ENCODE data around the gene CAMK1G. TPM values are rescaled to one million over a fixed set of nuclear protein-coding genes. Genes with fewer than 3 reads are reported as not detected.

CAMK1G gene
- total and polyA plus RNA-seq, 3 donors from 2014 or later, result 1.1 to 2.0 (median 1.4) TPM

DNA sequence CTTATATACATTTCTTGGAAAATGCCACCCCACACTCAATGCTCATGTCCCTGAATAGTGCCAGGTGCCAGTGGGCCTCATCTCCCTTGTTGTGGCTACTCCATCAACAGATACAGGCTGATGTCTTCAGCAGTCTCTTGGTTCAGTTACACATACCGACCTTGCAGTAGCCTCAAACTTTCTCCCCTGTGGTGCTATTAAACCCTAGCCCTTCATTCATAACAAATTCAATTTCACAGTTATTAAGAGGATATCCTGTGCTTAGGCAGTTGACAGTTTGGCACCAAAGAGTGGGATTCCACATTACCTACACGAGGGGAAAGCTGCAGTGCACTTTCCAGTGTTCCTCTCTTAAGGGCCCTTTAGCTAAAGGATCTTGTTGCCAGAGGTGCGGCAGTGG is 35.9 kb upstream of the CAMK1G start:
- WGBS, 2 donors, result 71 to 82% methylated on average over 3 of the region's 3 CpGs

DNA sequence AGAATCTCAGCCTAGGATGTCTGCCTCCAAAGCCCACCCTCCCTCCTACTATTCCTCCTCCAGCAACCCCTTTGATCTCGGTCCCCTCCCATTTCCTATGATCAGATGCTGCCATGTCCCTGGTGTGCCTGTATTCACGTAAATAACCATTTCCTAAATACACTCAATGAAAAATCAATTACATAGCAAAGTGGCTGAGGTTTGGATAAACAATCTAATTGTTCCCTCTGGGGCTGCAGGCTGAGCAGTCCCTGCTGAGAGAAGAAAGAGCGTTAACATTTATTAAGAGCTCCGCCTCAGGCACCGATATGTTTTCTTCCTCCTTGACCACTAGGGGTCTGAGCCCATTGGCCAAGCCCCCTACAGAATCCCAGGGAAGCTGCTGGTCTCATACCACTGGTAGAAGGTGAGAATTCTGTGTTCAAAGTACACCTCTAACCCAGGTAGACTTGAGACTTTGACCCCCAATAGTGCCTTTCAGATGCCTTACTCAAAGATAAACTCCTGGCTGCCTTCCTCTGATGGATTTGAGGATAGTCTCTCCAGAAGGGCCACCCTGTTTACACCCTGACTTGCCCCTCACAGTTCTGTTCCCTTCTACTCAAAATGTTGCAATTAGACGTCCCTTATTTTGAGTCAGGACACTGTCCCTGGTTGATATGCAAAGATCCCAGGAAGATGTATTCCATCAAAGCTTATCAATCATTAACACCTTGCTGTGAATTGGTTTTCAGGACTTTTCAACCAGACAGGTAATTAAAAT is 33.9 kb upstream of the CAMK1G start:
- Histone ChIP-seq H3K27me3 (no peaks in the 10 kb centered on the region), H3K36me3 (ENCODE audit: low read depth, missing control alignments) (no peaks in the 10 kb centered on the region), H3K4me1 (no peaks in the 10 kb centered on the region), H3K27ac (no peak overlapping the region), H3K9me3 (no peaks in the 10 kb centered on the region), H3K4me3 (no peak overlapping the region)
- no peak for DNase-seq
- intact Hi-C loops (cut with DNase I; ENCODE audit: low total_unique reads), result no loop called here
- WGBS, 2 donors, result 53% methylated on average over 6 of the region's 6 CpGs
- TF ChIP-seq, protein P1, sequence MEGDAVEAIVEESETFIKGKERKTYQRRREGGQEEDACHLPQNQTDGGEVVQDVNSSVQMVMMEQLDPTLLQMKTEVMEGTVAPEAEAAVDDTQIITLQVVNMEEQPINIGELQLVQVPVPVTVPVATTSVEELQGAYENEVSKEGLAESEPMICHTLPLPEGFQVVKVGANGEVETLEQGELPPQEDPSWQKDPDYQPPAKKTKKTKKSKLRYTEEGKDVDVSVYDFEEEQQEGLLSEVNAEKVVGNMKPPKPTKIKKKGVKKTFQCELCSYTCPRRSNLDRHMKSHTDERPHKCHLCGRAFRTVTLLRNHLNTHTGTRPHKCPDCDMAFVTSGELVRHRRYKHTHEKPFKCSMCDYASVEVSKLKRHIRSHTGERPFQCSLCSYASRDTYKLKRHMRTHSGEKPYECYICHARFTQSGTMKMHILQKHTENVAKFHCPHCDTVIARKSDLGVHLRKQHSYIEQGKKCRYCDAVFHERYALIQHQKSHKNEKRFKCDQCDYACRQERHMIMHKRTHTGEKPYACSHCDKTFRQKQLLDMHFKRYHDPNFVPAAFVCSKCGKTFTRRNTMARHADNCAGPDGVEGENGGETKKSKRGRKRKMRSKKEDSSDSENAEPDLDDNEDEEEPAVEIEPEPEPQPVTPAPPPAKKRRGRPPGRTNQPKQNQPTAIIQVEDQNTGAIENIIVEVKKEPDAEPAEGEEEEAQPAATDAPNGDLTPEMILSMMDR (IDR thresholded peaks at IDR 0.05), result no peak
- no peak for TF ChIP-seq POLR2A (IDR thresholded peaks at IDR 0.05)

More for the DNA sequence above, 35.9 kb upstream of the CAMK1G start:
- Histone ChIP-seq H3K36me3 (ENCODE audit: low read depth, missing control alignments) (no peaks in the 10 kb centered on the region), H3K27ac (no peak overlapping the region), H3K27me3 (no peaks in the 10 kb centered on the region), H3K9me3 (no peaks in the 10 kb centered on the region), H3K4me1 (no peaks in the 10 kb centered on the region), H3K4me3 (no peak overlapping the region)
- intact Hi-C loops (cut with DNase I; ENCODE audit: low total_unique reads), result no loop called here
- no peak for DNase-seq
- TF ChIP-seq POLR2A (IDR thresholded peaks at IDR 0.05), result no peak
- TF ChIP-seq, protein P1 (IDR thresholded peaks at IDR 0.05), result no peak

DNA sequence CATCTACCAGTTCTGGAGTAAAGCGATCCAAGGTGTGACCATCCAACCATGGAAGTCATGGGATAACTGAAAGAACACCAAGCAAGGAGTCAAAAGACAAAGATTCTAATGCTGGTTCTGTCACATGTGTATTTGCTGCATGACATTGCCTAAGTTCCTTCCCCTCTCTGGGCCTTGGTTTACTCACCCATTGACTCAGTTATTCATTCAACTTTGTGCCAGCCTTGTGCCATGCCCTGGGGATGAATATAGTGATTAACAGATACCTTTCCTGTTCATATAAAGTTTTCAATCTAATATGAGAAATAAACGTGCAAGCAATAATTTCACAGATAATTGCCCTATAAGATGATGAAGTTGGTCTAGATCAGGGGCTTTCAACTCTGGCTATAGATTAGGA is 33.0 kb upstream of the CAMK1G start:
- TF ChIP-seq, protein P1 (IDR thresholded peaks at IDR 0.05), result no peak
- no peak for TF ChIP-seq POLR2A (IDR thresholded peaks at IDR 0.05)
- H3K9me3 ChIP-seq, result no peaks in the 10 kb centered on the region
- H3K27ac ChIP-seq, result no peak overlapping the region
- intact Hi-C loops (cut with DNase I; ENCODE audit: low total_unique reads), result no loop called here
- H3K4me3 ChIP-seq, result no peak overlapping the region
- WGBS, 2 donors, result 87 to 97% methylated on average over 2 of the region's 2 CpGs
- no peaks in the 10 kb centered on the region for H3K27me3 ChIP-seq
- no peak for DNase-seq
- no peaks in the 10 kb centered on the region for H3K36me3 ChIP-seq (ENCODE audit: low read depth, missing control alignments)
- H3K4me1 ChIP-seq, result no peaks in the 10 kb centered on the region

DNA sequence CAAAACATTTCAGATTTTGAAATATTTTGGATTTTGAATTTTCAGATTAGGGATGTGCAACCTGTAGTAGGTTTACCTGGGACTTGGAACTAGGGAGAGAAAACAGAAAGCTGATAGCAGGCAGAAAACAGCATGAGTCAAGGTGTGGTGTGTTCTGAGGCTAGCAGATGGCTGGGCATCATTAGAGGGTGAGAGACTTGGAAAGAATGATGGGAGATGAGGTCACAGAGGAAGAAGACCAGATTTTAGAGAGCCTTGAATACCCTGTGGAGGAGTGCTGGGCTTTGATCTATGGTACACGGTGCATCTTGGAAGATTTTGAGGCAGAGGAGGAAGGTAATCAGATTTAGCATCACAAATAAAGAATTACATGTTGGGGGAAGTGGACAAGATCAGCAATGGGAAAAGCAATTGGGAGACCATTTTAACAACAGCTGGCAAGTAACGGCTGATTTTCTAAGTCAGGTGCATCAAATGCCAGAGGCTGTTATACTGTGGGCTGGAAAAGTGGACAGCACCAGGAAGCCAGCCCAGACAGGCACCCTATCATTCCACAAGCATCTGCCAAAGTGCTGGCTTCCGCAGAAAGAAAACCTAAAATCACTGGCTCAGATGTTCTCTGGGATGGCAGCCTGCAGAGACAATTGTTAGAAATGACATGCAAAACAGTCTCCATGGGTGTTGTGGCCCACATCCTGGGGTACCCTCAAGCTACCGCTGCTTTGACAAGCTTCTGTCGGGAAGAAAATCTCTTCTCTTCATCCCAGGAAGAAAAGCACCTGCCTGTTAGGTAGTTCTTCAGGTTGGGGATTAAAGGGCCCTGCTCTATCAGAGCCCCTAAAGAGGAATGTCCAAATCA is 30.9 kb upstream of the CAMK1G start:
- Histone ChIP-seq H3K4me3 (no peak overlapping the region), H3K27ac (no peak overlapping the region), H3K9me3 (no peaks in the 10 kb centered on the region), H3K36me3 (ENCODE audit: low read depth, missing control alignments) (no peaks in the 10 kb centered on the region), H3K27me3 (no peaks in the 10 kb centered on the region), H3K4me1 (no peaks in the 10 kb centered on the region)
- WGBS, 2 donors, result 57 to 66% methylated on average over 5 of the region's 5 CpGs
- intact Hi-C loops (cut with DNase I; ENCODE audit: low total_unique reads), result no loop called here
- DNase-seq, result no peak
- TF ChIP-seq, protein P1 (IDR thresholded peaks at IDR 0.05), result no peak
- no peak for TF ChIP-seq POLR2A (IDR thresholded peaks at IDR 0.05)

All from testis (tissue), 3 donors.